DMS114 treated with DMSO at 0.1 percent for 48 hours (cell line): ENCODE results near the gene PRKCE.

ENCODE experiments used
- DNase-seq: peaks from one replicate; lab custom pipeline; 2025; ENCODE audit not compliant: unreplicated experiment; lab: John Stamatoyannopoulos, UW

Gene PRKCE

DNA sequence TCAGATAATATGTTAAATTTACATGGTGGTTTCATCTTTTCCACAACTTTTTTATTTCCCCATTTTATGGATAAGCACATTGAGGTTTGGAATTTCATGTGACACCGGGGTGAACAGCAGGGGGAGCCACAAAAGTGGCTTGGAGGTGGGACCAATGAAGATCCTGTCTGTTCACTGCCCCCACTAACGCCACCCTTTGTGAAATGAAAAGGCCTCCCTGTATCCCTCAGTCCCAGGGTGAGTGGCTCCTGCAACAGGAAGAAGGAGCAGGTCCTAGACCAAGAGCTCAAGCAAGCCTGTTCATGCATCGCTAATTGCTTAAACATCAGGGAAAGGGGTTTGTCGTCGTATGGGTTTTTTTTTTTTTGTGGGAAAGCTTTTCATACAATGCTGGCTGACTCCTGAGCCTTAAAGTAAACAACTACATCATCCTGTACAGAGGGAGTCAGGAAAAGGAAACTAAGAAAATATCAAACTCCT is 377.9 kb downstream of the PRKCE start:
- no peak for DNase-seq

DNA sequence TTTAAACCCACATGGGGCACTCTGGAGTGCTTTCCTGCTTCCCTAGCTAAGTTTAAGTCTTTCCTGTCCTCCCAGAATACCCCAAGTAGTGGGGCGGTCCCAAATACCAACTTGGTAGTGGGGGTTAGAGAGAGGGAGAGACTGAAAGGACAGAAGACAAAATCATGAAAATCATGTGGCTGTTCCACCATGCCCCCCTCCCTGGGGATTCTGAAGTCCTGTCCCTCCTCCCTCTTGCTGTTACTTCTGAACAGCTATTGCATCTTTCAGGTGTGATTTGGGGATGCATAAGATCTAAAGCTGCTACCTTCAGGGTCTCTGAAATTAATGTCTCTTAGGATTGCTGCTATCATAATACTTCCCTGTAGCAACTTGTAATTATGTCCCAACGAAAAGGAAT is 378.9 kb downstream of the PRKCE start:
- no peak for DNase-seq

DNA sequence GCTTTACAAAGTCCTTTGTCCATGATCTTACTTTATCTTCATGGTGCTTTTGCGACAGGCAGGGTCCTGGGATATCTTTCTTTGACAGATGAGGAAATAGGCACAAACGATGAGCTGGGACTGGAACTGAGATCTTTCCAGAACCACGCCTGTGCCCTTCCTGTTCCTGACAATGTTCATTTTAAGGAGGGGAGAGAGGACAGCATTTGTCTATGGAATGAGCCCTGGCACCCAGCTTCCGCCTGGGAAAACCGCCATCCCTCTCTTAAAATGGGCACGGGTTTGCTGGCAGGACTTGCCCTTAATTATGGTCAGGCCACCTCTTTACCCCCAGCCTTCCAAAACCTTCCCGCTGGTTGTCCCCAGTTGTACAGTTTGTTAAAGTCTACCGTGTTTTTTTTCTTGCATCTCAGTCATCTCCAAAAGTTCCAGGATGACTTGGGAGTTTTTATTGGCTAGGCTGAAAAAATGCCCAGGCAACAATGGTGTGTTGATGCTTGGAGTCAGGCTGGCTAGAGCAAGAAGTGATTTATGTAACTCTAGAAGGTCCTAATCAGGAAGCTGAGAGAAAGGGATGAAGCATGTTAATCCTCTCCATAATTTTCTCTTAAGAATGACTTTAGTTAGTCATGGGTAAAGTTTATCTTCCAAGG is 380.8 kb downstream of the PRKCE start:
- DNase-seq: no peak

DNA sequence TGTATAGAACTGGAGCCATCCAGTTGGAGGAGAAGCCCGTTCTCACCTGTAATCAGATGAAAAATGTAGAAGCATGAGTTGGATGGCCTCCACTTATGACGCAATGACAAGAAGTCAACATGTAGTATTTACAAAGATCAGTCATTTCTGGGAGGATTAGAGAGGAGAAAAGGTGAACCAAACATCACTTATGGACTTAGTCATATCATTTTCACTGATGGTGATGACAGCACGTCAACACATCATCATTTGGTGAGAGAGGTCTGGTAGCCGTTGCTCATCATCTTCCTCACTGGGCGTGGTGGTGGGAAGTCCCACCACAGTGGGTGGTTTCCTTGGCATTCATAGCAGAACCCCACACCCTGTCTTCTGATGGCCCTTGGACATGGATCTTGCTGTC is 381.5 kb downstream of the PRKCE start:
- no peak for DNase-seq

DNA sequence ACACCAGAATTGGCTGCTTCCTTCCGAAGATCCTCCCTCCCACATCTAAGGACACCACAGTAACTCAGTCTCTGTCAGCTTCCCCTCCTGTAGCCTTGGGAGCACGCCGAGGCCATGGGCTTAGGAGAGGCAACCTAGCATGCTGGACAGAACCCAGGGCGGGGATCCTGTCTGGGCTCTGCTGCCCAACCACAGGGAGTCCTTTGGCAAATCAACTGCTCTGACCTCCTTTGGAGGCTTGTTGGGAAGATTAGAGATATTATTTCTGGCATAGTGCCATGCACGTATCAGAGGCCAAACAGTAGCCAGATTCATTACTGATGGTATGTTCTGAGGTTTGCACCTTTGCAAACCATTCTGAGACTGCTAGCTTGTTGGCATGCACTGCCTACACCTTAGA is 383.1 kb downstream of the PRKCE start:
- no peak for DNase-seq

DNA sequence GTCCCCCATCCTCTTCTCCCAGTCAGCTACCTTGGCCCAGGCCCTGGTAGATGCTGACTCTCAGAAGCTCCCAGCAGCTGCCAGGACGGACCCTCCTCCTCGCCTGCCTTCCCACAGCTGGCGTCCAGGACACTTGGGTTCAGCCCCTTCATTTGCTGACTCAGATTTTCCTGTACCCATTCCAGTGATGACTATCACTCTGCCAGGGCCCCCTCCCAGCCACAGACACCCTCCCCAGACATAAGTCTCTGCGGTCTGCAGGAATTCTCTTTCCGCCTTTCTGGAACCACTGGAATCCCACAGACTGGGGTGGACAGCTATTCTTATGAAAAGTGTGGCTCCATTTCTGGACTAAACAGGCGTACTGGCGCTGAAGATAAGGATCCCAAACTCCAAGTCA is 385.5 kb downstream of the PRKCE start:
- no peak for DNase-seq

DNA sequence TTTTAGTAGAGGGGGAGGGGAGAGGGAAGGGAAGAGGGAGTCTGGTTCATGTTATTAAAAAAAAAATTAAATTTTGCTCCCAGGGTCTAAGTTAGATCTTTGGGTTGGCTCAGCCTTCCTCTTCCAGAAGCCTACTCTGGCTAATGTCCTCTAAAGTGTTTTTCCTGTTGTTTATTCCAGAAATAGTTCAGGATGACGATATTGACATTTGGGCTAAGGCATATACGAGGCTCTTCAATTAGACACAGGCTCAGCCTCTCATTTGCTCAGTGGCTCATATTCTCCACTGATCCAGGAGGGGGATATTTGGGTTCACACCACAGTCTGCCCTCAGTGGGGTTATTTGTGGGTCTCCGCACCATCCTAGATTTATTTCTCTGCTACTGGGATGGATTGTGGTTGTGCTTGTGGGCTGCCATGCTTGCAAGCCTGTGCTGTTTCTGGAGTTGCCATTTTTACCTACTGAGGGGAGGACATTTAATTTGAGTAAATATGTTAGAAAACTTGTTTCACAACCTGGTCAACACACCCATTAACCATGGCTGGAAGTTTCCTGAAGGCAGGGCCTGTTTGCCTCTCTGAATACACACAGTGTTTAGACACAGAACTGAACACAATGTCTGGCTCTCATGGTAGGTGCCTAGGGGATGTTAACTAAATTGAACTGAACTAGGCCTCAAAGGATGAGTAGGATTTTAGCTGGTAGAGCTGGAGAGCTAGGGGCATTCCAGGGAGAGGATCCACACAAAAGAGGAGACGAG is 388.2 kb downstream of the PRKCE start:
- no peak for DNase-seq

DNA sequence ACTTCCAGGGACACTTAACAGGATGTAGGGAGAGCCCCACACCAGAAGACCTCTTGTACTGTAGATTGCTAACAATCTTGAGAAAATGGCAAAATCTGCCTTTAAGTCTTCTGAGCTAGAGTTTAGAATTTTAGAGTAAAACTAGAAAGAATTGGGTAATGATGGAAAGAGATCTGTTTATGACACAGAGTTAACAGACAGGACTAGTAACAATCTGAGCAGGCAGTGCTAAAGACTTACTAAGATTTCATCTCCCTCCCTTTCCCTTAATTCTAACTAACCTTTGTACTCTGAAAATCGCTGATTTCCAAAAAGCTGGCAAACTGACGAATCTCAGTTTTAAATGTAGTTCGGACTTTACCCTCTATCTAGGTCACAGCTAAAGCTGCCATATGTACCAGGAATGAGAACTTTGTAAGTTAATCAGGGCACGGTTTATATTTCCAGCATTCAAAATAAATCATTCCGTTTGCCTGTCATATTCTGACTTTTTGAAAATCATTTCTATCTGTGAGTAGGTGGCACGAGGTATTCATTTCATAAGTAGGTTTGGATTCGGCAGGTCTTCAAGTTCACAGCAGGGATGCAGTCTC is 389.2 kb downstream of the PRKCE start:
- DNase-seq: no peak

DNA sequence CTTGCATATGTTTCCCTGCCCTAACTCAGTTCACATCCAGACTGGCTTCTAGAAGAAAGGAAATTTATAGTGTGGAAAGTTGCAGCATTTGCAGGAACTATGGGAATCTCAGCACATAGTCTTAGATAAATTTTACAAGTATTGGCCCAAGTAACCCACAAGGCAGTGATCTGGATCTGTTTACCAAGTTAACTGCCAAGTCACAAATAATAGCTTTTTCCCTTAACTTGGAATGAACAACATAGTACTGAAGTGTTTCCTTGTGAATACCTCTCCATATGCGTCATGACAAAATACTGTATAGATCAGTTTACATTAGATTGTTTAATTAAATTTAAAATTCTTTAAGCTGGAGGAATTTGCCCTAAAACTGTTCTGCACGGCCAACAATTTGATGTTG is 390.0 kb downstream of the PRKCE start:
- no peak for DNase-seq

DNA sequence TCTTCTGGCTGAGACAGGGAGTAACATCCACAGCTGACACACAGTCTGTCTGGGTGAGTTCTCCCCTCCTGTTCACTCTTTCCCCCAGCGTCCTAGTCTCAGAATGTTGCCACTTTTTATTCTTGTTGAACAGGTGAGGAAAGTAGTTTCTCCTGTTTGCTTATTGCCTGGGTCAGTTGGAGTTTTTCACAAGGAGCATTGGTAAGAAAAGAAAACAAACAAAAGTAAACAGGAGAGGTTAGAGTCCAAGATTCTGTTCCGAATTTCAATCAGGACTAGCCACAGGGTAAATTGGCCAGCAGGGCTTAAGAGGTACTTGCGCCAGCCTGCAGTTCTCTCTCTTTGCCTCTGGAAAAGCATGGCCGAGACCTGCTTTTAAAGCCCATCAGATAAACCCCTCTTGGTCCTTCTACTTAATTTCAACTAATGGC is 390.7 kb downstream of the PRKCE start:
- no peak for DNase-seq

DNA sequence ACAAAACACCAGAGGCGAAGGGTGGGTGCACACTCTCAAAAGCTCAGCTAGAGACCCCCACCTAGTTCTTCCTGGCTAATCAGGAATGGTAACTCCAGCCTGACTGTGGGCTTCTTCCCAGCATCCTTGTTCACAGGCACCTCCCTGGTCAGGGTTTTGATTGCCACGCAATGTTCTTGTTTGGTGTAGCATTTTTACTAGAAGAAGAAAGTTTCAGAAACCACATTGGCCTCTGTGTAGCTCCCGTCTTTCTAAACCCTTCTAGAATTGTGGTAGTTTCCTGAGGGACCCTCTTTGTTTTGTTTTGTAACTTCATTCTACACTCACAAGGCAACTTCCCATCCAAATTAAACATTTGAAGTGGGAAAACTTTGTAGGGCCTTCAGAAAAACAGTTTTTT is 391.2 kb downstream of the PRKCE start:
- DNase-seq: no peak

DNA sequence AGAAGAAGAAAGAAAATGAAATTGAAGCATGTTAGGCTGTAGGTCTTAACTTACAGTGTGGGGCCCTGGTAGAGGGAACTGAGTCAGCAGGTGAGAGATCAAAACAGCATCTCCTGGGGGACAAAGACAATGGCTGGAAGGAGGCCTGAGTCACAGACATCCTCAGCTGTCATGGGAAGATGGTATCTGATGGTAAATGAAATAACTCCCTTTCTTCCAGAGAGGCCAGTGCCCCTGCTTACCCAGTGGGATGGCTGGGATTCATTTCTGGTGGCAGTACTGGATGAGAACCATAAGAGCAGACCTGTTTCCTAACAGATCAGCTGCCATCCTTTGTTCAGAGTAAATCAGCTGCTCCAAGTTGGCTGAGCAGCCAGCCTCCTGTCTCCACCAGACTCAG is 394.4 kb downstream of the PRKCE start:
- DNase-seq: no peak

DNA sequence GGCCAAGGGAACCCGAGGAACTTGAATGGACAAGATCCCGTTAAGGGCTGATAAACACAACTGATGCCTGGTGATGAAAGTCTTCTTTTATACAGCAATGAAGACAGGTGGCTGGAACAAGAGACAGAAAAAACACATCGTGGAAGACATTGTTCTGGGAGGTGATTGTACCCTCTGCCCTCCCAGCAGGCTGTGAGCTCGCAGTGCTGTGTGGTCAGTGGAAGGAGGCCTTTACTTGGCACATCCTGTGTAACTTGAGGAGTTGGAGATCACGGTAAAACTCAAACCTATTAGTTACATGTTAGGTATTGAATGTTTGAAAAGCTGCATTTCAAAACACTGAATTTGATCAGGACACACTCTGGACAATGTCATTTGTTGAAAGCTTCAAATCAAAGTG is 395.8 kb downstream of the PRKCE start:
- DNase-seq: no peak

DNA sequence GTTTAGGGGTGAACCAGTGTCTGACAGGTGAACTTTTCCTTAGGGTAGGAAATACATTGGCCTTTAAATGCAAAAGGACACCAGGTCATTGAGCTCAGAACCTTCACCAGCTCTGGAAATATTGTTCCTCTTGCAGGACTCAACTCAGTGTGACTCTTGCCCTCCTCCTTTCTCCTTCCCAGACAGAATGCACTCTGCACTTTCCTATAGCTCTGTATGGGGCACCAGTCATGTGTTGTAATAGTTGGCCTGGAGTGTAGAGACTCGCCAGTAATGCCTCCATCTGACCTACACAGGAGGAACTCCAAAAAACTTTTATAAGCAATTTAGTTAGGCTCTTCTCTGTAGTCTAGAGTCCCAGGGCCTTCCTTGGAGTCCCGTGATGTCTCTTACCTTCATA is 397.2 kb downstream of the PRKCE start:
- no peak for DNase-seq

DNA sequence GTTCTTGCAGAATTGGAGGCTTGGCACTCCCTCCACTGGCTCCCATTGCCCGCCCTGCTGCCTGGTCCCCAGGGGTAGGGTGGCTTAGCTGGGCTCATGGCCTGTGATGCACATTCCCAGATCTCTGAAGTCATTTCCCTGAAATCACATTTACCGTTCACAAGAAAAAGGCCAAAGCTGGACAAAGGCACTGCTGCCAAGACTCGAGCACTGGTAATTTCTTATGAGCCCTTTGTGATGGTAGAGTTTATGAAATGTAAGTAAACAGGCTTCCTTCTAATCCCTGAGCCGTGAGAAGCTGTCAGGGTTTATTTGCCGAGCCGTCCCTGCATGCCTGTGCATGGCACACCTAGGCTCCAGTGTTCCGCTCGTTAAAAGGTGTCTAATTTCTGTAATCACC is 398.6 kb downstream of the PRKCE start:
- DNase-seq: no peak

DNA sequence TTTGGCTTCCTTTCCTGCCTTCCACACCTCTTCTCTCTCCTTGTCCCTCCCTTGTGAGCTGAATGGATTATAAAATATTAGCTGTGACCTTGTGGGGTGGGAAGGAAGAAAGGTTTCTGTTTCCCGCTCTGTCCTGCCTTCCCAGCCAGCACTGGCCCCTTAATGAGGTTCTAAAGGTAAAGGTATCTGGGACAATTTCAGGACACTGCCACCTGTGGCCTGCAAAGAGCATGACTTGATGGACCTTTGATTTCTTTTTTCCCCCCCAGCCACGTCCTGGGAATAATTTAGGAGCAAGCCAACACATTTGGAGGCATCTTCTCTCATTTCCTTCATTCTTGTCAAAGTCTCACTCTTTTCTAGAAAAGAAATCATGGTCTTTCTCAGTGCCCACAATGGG is 399.0 kb downstream of the PRKCE start:
- no peak for DNase-seq

DNA sequence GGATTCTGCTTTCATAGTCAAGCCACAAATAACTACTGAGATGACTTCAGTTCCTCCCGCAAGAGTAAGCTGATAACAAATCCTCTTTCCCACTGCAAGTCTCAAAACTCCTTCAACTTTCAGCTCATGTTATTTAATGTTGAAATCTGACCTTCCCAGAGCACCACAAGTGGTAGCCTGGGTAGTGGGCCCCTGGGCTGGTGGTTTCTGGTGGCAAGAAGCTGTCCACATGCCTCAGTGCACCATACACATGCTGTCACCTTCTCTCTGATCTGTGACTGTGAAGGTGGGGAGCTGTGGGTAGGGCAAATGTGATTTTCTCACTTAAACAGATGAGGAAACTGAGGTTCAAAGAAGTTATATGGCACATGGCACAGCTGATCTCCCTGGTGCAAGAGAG is 399.6 kb downstream of the PRKCE start:
- no peak for DNase-seq

DNA sequence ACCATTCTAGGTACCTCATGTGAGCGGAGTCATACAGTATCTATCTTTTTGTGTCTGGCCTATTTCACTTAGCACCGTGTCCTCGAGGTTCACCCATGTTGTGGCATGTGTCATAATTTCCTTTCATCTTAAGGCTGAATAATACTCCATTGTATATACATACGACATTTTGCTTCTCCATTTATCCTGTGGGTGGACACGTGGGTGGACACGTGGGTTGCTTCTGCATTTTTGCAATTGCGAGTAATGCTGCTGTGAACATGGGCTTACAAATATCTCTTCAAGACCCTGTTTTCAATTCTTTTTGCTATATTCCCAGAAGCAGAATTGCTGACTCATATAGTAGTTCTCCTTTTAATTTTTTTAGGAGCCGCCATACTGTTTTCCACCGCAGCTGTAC is 402.1 kb downstream of the PRKCE start:
- DNase-seq: no peak

DNA sequence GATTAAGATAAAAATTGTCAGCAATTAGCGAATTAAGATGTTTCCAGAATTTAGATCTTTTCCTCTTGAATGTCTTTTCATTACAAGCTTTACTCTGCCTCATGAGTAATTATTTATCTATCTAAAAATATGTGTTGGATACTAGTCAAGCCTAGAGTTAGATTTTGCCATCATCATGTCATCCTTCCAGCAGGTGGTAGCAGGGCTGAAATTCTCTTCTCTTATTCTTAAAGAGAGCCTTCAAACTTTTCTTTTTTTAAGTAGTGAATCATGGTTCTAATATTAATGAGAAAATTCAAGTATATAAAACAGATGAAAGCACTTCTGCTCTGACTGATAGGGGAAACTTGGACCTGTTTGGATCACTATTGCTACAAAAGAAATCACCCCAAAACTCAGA is 405.1 kb downstream of the PRKCE start:
- no peak for DNase-seq

DNA sequence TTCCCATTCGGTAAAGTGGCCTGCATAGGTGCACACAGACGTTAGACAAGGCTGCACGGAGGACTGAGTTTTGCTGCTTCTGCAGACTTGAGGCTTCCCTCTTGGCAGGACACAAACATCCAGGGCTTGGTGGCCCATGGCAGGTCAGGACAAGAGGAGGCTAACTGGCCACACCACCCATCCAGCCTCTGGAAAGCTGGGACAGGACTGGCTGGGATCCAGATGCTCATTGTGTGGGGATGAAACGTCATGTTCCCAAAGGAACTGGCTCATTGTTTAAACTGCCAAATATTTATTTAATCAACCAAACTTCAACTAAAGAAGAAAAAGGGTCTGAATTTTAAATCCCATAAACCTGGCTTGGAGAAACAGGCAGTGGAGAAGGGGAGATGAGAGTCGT is 406.7 kb downstream of the PRKCE start:
- DNase-seq: no peak

DNA sequence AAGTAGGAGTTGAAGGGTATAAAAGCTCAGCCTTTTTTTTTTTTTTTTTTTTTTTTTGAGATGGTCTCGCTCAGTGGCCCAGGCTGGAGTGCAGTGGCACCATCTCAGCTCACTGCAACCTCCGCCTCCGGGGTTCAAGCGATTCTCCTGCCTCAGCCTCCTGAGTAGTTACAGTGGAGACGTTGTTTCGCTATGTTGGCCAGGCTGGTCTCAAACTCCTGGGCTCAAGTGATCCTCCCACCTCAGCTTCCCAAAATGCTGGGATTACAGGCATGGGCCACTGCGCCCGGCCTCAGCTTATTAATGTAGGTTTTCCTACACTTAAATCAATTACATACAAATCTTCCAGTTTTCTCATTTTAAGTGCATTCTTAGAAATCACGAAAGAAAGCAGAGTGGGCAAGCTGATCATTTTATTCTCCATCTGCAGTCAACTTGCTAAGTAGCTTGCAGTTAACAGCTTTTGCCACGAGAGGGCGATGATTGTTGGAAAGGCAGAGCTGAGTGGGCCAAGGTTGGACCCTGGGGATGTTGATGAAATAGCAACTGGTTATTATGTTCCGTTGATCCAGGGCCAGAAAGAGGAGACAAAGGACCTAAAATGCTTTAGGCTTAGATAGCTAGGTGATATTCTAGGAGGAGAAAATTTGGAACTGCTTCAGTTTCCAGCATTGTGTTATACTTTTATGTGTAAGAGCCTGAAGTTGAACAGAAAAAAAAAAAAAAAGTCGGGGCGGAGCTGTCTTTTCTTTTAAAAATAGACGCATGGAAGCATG is 411.4 kb downstream of the PRKCE start:
- peak; percentile 47 for DNase-seq

DNA sequence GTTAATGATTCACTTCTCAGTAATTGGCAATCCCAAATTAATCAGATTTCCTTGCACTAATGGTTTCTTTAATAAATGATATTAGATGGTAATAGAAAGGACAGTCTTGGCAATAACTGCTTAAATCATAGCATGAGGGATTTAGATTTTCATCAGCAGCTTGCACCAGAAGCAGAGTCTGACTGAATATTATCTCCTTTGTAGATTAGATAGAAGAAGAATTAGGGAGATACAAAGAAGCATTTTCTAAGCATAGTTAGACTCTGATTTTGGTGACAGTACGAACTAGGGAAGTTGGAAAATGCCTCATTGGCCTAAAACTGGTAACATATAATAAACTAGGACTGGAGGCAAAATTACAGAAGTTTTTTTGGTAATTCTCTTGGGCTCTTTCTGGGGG is 412.9 kb downstream of the PRKCE start:
- DNase-seq: no peak
